OCI-M1 (cell line): ENCODE measurements around the gene PTPRN2.

Source experiments
- DNase-seq: peaks from one replicate; lab custom pipeline; 2025; lab: John Stamatoyannopoulos, UW

PTPRN2 gene

DNA sequence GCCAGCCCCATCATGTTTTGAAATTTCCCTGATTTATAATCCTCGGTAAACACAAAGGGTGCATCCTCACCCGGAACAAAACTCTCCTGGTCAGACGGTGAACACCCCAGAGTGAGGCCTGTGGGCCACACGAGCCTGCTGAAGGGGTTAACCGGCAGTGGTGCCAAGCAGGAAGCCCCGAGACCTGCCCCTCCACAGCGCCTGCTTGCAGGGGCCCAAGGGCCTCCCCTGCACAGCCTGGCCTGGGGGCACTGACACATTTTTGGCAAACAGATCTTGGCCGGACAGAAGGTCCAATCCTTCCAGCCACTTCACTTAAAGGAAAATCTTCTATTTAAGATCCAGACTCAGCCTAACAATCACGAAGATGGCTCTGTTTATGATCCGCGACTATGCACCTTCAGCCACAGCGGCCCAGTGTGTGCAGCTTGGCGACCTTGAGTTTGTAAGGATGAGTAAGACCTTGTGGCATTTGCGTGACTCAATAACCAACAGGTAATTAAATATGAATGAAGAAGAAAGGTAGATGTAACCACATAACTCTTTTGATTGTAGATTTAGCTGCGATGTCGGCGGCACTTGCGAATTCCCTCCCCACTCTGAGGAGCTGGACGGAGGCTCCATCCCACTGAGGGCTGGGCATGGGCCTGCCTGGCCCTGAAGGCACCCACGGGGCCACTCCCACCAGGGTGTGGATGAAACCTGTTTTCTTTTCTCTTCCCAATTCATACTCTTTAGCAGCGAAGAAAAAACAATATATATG lies 922.6 kb downstream of the PTPRN2 start:
- DNase-seq = no peak

DNA sequence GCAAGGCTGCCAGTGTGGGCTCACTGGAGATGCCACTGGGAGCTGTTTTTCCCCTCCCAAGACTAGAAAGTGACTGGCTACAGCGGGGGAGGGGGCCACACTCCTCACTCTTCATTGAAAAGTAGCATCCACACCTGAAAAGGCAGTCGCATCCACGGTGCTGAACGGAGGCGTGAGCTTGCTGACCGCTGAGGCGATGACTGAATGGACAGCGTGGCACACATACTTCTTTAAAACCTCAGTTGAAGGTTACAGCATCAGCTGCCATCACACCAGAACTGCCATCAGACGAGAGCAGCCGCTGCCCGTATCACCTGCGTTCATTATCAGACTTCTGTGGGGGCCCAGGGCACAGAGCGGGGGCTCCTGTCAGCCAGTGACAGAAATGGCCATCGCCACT lies 923.6 kb downstream of the PTPRN2 start:
- no peak for DNase-seq

DNA sequence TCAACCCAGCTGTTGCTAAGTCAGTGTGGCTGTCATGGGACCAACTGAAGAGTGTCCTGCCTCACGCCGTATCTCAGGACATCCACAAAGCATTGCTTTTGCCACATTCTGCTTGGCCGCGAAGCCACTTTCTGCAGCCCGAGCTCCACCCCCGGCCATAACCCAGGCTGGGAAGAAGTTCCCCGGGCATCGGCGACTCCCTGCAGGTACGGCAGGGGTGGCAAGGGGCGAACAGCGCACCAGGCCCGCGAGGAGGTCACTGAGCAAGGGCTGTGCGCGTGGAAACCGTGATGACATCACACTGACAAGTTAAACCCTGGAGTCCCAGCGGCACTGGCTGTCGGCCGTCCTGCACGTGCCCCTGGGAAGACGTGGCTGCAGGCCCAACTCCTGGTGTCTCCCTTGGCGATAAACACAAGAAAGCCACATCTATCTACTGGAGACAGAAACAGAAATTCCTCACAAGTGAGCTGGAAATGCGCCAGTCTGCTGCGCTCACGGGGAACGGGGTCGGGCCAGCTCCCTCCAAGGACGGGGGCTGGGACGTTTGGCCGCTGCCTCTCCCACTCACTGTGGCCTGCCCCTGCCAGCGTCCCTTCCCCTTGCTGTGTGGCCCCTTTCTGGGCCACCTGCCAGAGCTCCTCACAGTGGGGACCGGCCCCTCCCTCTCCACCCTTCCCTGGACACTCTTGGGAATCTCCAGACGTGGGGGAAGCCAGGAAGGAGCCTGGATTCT lies 924.5 kb downstream of the PTPRN2 start:
- no peak for DNase-seq

DNA sequence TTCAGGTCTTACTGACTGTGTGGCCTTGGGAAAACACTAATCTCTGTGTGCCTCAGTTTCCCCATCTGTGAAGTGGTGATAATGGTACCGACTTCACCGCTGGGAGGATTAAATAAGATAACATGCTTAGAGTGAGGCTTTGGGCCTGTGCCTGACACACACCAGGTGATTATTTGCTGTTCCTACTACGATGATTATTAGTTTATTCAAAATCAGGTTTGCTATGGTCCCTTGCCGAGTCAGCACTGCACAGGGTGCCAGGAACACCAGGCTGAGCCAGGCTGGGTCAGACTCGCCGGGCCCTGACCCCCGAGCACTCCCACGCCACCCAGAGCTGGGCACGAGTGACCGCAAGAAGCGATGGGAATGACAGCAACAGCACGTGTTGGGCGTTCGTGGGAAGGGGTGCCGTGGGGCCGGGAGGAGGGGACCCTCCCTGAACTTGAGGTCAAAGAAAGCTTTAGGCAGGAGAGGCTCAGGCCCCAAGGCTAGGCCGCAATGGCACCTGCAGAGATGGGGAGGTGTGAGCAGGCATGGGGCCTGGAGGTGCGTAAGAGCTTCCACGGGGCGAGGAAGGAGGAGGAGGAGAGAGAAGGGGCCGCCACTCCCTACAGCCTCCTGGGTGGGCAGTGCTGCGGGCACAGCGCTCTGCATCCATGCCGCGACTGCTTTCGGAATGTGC lies 925.4 kb downstream of the PTPRN2 start:
- DNase-seq = no peak

DNA sequence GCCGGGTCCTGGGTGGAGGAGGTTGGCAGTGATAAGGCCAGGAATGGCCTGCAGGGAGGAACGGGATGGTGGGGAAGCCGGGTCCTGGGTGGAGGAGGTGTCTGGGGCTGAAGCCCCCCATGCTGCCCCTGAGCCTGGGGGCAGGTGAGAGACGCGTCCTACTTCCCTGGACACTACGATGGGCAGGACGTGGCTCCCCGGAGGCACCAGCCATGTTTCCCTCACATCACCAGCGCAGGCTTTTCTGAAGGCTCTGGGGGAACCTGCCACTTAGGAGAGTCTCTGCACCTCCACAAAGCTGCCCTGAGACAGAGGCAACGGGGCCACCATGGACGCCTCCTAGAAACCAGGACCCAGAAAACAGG lies 926.0 kb downstream of the PTPRN2 start:
- DNase-seq = no peak

DNA sequence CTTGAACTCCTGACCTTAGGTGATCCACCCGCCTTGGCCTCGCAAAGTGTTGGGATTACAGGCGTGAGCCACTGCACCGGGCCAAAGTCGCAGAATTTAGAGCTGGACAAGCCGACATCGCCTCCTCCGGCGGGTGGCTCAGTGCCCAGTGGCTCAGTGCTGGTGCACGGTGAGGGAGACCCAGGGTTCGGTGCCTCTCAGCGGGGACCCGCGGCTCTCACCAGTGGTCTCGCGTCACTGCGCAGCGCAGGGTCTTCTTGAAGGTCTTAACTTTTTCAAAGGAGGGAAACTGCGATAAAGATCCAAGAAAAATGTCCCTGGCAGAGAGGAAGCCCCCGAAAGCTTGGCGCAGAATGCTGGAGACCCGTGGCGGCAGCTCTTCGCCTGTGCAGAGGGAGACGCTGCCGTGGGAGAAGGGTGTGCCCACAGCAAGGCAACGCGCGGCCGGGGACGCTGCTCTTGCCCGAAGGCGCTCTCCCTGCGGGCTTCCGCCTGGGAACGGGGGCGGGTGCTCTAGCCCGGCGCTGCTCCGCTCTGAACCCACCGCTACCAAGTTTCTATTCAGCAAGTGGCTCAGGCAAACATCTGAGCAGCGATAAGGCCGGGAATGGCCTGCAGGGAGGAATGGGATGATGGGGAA lies 926.5 kb downstream of the PTPRN2 start:
- DNase-seq = no peak

DNA sequence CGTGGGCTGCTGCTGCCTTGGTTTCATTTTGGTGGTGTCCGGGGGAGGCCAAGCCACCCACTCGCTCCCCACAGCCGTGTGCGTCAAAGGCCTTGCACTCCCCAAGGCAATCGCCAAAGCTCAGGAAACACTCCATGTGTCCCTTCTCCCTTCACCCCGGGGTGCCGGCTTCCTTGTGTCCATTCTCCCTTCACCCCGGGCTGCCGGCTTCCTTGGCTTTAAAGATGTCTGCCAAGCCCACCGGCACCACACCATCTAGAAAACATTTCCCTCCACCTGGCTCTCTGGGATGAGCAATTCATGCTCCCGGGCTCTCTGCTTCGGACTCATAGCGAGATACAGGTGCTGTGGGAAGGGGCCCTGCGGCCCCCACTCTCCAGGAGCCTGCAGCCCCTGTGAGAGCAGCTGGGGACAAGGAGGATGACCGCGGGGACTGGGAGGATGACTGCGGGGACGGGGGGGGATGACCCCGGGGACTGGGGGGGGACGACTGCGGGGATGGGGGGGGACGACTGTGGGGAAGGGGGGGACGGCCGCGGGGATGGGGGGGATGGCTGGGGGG lies 928.7 kb downstream of the PTPRN2 start:
- no peak for DNase-seq

DNA sequence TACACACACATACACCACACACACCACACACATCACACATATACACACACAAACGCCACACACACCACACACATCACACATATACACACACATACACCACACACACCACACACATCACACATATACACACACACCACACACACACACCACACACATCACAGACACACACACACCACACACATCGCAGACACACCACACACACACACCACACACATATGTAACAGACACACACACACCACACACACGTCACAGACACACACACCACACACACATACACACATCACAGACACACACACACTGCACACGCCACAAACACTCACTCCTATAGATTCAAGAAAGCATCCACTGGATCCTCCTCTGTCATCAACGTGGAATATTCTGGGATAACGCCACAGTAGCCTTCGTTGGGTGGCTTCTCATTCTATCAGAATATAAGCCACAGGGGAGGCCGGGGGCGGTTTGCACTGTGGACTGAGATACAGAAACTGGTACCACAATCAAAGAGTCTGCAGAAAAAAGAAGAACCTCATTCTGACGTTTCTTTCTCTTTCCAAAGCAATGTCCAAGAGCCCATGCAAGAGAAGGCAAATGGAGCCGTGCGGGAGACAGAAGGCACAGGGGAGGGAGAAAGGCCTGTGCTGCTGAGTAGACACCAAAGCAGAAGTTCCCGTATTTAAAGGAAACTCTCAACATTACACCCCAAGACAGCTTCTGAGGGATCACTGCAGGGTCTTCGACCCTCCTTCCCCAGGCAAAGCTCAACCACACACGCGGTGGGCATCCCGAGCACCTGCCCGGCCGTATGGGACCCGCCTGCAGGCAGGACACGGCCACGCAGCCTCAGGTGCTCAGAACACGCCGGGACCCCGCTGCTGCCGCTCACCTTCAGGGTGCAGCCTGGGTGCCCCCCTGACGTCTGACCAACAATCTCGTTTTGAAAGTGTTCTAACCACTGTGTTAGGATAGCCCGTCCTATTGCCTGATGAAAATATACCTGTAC lies 929.6 kb downstream of the PTPRN2 start:
- no peak for DNase-seq

DNA sequence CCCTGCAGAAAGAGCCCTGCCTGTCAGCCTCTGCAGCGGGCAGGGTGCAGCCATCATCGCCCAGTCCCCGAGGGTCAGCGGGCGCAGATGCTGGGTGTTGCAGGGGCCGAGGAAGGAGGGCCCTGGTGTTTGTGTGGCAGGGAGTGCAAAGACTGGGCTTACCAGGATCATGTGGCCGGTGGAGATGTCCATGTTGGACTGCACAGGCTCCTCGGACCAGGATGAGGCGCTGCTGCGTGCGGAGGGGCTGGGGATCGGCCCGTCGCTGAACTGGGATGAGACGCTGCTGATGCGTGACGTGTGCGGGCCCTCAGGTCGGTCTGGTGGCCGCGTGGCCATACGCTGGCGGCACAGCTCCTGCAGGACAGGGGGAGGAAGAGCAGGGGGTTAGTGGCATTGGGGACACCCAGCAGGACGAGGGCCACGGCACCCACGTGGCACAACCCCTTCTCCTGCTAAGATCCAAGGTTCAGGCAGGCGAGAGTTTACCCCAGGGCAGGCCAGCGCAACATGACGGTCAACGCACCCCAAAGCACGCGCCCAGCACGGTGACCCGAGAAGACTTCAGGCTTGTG lies 931.3 kb downstream of the PTPRN2 start:
- DNase-seq = no peak

DNA sequence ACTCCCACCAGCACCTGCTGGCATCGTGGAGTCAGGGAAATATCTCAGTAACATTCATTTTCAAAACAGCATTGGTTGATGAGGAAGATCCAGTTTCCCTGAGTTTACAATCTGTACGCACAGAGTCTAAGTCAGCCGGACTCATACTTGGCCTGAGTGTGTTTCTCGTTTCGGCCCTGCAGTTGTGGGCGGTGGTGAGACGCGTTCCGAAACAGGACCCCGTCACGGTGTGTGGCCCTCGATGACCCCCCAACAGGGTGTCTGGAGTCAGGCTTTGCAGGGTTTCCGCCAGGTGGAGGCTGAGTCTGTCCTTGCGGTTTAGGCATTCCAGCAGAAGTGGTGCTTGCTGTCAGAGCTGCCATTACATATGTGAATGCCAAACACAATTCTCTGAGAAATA lies 933.3 kb downstream of the PTPRN2 start:
- DNase-seq = no peak

DNA sequence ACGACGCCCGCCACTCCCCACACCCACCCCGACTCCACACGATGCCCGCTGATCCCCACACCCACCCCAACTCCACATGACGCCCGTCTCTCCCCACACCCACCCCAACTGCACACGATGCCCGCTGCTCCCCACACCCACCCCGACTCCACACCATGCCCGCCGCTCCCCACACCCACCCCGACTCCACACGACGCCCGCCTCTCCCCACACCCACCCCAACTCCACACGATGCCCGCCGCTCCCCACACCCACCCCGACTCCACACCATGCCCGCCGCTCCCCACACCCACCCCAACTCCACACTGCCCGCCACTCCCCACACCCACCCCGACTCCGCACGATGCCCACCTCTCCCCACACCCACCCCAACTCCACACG lies 933.8 kb downstream of the PTPRN2 start:
- DNase-seq = no peak

DNA sequence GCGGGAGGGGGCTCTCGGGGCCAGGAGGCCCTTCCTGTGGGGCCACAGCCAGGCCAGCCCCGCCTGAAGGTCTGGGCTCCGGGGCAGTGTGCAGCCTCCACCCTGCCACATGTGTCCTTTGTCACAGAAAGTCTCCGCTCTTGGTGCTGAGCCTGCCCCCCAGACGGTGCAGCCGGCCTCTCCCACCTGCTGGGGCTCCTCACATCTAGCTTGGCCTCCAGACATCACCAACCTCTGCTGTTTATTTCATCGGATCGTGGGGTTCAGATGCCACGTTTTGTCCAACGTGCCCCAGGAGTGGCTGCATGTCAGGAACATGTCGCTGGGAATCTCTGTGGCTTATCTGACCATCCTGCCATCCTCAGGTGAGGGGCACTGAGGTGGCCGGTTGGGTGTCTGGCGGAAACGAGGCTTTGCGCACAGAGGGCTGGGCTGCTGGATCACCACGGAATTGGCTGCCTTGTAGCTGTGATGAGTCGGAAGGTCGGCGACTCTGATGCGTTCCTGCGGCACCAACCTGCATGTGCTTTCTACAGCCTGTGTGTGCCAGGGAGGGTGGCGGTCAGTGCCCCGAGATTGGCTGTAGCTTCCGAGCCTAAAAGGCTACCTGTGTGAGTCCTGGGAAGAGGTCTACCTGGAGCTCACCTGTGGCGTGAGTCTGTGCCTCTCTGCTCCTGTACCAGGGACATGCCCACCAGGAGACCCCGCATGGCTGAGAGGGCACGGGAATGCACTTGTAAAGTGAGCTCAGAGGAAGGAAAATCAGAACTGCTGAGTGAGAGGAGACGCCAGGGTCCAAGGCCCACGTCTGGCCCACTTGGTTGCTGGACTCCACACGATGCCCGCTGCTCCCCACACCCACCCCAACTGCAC lies 934.4 kb downstream of the PTPRN2 start:
- no peak for DNase-seq

DNA sequence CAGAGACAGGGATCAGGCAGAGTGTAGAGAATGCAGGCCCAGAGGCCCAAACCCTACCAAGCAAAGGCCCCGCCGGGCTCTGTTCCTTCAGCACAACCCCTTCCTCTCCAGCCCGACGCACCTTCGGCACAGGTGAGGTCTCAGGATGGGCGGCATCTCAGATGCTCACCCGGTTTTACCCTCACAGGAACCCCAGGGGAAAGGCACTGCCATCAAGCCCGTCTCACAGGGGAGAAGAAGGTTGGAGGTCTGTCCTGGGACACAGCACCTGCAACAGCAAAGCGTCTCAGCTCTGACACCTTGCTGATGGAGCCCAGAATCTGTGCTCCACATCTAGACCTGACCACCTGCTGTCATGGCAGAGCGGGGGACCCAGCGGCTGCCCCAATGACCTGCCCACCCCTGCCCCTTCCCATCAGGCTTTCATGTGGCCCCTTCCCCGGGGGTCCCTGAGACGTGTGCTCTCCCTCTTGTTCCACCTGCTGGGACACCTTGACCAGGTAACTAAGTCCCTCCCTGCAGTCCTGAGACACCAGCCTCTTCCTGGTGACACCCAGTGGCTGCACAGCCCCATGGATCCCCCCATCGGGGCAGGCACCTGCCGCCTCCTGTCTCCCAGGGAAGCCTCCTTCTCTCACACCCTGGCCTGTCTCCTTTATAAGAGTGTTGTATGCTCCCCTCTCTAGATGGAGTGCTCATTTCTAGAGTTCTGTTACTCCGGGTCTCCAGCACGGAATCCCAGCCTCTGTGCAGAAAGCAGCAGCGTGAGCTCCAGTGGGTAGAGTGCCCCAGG lies 935.3 kb downstream of the PTPRN2 start:
- DNase-seq = no peak

DNA sequence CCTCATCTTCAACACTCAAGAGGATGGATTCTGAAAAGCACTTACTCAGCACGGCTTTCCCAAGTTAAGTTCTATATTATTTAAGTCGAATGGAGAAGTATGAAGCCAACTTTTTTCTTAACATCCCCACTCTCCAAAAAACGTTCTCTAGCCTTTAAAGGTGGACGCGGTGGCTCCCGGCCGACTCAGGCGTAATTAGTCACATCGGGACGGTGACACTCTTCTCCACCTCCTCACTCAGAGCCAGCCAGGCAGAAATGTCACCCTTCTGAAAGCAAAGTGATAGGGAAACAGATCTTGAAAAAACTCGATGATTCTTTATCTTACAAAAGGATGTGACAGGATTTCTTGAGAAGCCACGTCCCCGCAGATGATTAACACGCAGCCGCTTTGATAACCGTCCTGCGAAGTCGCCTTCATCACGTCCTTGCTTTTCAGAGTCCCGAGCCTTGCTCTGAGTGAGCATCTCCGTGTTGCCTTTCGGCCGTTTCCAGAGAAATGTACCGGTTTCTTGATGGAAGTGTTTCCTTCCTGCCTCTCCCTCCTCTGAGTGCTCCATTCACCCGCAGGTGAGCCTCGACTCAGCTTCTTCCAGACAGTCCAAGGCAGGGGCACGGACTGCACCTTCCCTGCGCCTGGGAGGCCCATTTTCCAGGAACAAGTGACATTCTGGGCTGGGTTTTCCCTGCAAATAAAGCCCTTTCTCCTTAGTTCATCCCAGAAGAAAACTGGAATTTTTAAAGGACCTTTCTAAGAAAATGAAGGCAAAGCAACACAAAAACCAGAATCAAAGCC lies 936.1 kb downstream of the PTPRN2 start:
- no peak for DNase-seq

DNA sequence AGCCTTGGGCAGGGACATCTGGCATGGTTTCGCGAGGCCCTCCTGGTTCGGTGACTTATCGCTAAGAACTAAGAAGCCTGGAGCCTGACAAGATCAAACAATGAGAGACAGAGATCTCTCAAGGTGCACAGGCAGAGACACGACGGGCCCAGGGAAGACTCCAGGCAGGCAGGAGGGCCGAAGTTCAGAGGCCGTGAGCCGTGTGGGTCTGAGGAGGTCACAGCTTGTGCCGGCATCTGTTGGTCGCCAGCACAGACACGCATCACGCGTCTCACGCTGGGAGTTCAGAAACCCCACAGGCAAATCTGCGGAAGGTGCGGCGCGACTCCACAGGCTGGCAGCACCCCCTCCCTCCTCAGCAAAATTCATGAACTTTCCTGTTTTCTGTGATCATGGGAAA lies 936.8 kb downstream of the PTPRN2 start:
- DNase-seq = no peak

DNA sequence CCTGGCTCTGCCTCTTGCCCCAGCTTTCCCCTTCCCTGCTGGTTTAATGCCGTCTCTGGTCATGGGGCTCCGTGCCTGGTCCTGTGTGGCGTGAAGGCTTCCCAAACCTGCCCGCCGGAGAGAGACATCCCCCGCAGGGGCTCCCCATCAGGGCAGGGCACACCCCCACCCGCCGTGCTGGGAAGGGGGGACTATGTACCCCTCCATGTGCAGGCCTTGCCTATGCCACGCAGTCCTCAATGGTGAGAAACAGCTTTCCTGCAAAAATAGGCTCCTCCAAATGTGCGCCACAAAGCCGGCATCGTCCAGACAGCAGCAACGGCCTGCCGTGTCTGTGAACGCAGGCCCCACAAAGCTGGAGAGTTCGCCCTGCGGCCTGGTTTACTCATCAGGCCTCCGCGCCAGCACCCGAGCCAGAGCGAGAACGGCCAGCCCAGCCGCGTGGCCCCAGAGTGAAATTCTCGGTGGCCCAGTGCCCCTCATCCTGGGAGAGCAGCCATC lies 937.4 kb downstream of the PTPRN2 start:
- no peak for DNase-seq

DNA sequence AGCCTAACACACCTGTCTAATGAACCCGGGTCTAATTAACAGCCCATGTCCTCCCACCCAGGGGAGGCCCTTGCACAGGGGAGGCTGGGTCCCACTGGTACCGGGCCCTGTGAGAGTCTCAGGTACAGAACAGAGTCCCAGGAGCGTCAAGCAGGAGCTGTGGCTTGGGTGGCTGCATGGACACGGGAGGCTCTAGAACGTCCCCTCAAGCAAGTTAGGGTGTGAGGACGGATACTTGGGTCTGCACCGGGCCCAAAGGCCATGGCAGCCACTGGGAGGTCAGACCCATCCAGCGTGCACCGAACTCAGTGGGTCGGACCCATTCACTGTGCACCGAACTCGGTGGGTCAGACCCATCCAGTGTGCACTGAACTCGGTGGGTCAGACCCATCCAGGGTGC lies 941.1 kb downstream of the PTPRN2 start:
- DNase-seq = no peak

DNA sequence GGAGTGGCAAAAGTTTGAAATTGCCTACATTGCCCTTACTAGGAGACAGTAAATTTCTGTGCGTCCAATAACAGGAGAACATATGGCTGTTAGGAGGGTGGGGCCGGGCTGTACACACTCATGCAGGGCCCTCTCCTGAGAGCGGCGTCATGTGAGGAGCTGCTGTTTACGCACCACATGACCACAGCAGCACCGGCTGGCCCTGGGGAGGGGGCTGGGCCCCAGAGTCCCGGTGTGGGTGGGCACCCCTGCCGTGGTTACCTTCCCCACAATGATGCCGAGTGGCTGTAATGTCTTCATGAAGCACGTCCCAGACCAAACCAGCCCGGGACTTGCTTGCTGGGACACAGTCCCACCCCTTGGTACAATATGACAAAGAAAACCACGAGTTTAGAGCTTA lies 942.1 kb downstream of the PTPRN2 start:
- DNase-seq = no peak
